Gastroesophageal sphincter (tissue), 4 donors: Measurements from ENCODE around the gene FREY1. TPM values are rescaled to one million over a fixed set of nuclear protein-coding genes. Genes with fewer than 3 reads are reported as not detected.

Experiments used
- ATAC-seq: fragments of 150-250 bp; one replicate; pipeline ENCODE4 v1.9.1; 2016; ENCODE audit warnings: mild to moderate bottlenecking, moderate library complexity
- H3K27ac ChIP-seq, 4 donors: fragments of 200-600 bp; sonication (generic) in 3 of 4; 1 replicate in 3 of 4; 2 replicates in 1 of 4; pipeline ENCODE4 v1.5.1; 2016 to 2019
- H3K27me3 ChIP-seq: fragments of 200-600 bp; sonication (generic); one replicate; pipeline ENCODE4 v1.5.1; 2019
- H3K36me3 ChIP-seq, 2 donors: fragments of 200-600 bp; sonication (generic); one replicate each; pipeline ENCODE4 v1.5.1; 2019; ENCODE audit warnings: control low read depth in 1 of 2
- H3K4me1 ChIP-seq, 3 donors: fragments of 200-600 bp; sonication (generic); 1 replicate in 2 of 3; 2 replicates in 1 of 3; pipeline ENCODE4 v1.5.1; 2016 to 2019; ENCODE audit warnings: control low read depth in 2 of 3
- H3K4me3 ChIP-seq, 2 donors: fragments of 200-600 bp; sonication (generic); one replicate each; pipeline ENCODE4 v1.5.1; 2019; ENCODE audit warnings: mild to moderate bottlenecking in 1 of 2, moderate library complexity in 1 of 2
- H3K9me3 ChIP-seq, 3 donors: fragments of 200-600 bp; sonication (generic); one replicate each; pipeline ENCODE4 v1.5.1; 2017 to 2019; ENCODE audit warnings: control low read depth in 2 of 3
- CTCF ChIP-seq, 4 experiments: fragments of 200-600 bp in 2 of 4; fragments of 450-650 bp in 2 of 4; sonication (generic) in 1 of 4; IDR thresholded peaks; one replicate each; pipeline ENCODE4 v1.5.1; 2017 to 2019; ENCODE audit warnings: antibody characterized with exemption in 4 of 4, mild to moderate bottlenecking in 2 of 4, moderate library complexity in 2 of 4
- EP300 ChIP-seq: sonication (generic); formaldehyde crosslinking; IDR thresholded peaks from one replicate; pipeline ENCODE4 v1.6.1; 2017; ENCODE audit warnings: antibody characterized with exemption, mild to moderate bottlenecking
- POLR2A ChIP-seq, 2 donors: fragments of 450-650 bp; IDR thresholded peaks; one replicate each; pipeline ENCODE4 v1.6.1; 2017; ENCODE audit warnings: antibody characterized with exemption in 2 of 2, mild to moderate bottlenecking in 2 of 2, moderate library complexity in 1 of 2
- POLR2AphosphoS5 ChIP-seq: sonication (generic); formaldehyde crosslinking; IDR thresholded peaks from one replicate; pipeline ENCODE4 v1.6.1; 2017; ENCODE audit warnings: antibody characterized with exemption
- WGBS, 2 donors: methylation state at CpG; one replicate each; pipeline ENCODE4 v1.1.5; 2018; ENCODE audit warnings: low coverage in 1 of 2; 5-methylcytosine and 5-hydroxymethylcytosine counted together
- total RNA-seq, 4 donors: library from RNA; depleted of rRNA; stranded (reverse); fragments of >200 nt; gene quantifications; one replicate each; pipeline ENCODE4 v1.1.0, GENCODE V29; 2016

Gene FREY1, protein sequence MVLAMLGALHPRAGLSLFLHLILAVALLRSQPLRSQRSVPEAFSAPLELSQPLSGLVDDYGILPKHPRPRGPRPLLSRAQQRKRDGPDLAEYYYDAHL
- 1 to 10 TPM in 1 of 4 donors, under 1 TPM in 1, not detected in 2; 0.54 to 2.3 TPM for total RNA-seq

GRCh38 chr11:45906965-45907611 lies at the start of gene FREY1:
Gene FREY1, minus strand, starts transcription at chr11:45907271. Its CDS starts 26 bp downstream, at chr11:45907245.
- no peak for ATAC-seq
- TF ChIP-seq POLR2A (IDR thresholded peaks at IDR 0.05) = no peak
- H3K27ac ChIP-seq = no peak within 1 kb of the TSS
- H3K4me1 ChIP-seq = peaks cover 0 to 9% (median 0%) of the 10 kb centered on the region in 3 donors
- H3K36me3 ChIP-seq = peaks cover 0 to 71% of the 10 kb centered on the region in 2 donors
- no peak within 1 kb of the TSS for H3K4me3 ChIP-seq
- H3K27me3 ChIP-seq = no peaks in the 10 kb centered on the region
- H3K9me3 ChIP-seq = no peaks in the 10 kb centered on the region
- 69 to 80% methylated on average over 2 to 9 of the region's 18 CpGs for WGBS, 2 donors

- H3K27me3 ChIP-seq = no peaks in the 10 kb centered on the region
- peak; percentile 34 for ATAC-seq
- H3K4me3 ChIP-seq = no peak overlapping the region
- H3K27ac ChIP-seq = no peak overlapping the region
- no peaks in the 10 kb centered on the region for H3K4me1 ChIP-seq
- WGBS, 2 donors = 71% methylated on average over 1 of the region's 1 CpG; no CpG with 5 or more reads in 1 of the 2 donors
- no peak for TF ChIP-seq CTCF (IDR thresholded peaks at IDR 0.05)
- TF ChIP-seq POLR2AphosphoS5 = no peak
- no peak for TF ChIP-seq POLR2A (IDR thresholded peaks at IDR 0.05)
- TF ChIP-seq EP300 = no peak
- H3K36me3 ChIP-seq = peaks cover 0 to 89% of the 10 kb centered on the region in 2 donors
- H3K9me3 ChIP-seq = no peaks in the 10 kb centered on the region
Observed at GRCh38 chr11:45949992-45950407, 42.9 kb upstream of the FREY1 start.

- no peak for ATAC-seq
- H3K4me3 ChIP-seq = no peak overlapping the region
- no CpG with 5 or more reads among the region's 3 CpGs for WGBS, 2 donors
- no peaks in the 10 kb centered on the region for H3K4me1 ChIP-seq
- TF ChIP-seq POLR2AphosphoS5 (no peak), POLR2A (IDR thresholded peaks at IDR 0.05) (no peak), EP300 (no peak), CTCF (IDR thresholded peaks at IDR 0.05) (no peak)
- no peaks in the 10 kb centered on the region for H3K27me3 ChIP-seq
- peaks cover 0 to 99% of the 10 kb centered on the region in 2 donors for H3K36me3 ChIP-seq
- no peaks in the 10 kb centered on the region for H3K9me3 ChIP-seq
- no peak overlapping the region for H3K27ac ChIP-seq
Observed at GRCh38 chr11:45948356-45948755, 41.3 kb upstream of the FREY1 start.

- no peaks in the 10 kb centered on the region for H3K27me3 ChIP-seq
- no peaks in the 10 kb centered on the region for H3K9me3 ChIP-seq
- no peak overlapping the region for H3K27ac ChIP-seq
- H3K36me3 ChIP-seq = peaks cover 0 to 100% of the 10 kb centered on the region in 2 donors
- H3K4me3 ChIP-seq = no peak overlapping the region
- ATAC-seq = no peak
- 75 to 83% methylated on average over 1 of the region's 1 CpG for WGBS, 2 donors
- H3K4me1 ChIP-seq = no peaks in the 10 kb centered on the region
- no peak for TF ChIP-seq POLR2AphosphoS5
- TF ChIP-seq CTCF (IDR thresholded peaks at IDR 0.05) = no peak
- no peak for TF ChIP-seq EP300
- no peak for TF ChIP-seq POLR2A (IDR thresholded peaks at IDR 0.05)
Observed at GRCh38 chr11:45947885-45948284, 40.8 kb upstream of the FREY1 start.

DNA sequence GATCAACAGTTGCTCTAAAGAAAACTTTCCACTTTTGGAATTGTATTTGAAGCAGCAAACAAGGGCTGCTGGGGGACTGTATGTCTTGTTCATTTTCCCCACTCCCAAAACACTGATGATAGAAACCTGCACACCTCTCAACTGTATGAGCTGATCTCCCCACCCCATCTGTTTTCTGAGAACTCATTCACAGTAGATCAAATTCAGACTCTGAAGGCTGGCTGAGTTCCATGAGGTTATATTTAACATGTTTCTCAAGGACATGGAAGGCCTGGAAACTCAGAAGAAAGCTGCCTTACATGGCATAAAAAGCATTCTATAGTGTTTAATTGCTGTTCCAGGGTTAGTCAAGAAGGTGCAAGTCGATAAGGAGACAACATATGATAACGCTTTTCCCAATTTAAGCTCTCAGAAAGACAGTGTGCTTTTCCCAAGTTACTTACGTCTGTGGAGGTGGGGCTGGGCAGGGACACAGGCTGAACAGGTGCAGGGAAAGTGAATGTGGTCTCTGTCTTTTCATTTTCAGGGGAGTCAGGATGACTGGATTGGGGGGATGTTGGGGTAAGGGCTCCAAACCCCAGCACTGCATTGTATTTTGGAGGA lies 38.4 kb upstream of the FREY1 start:
- Histone ChIP-seq H3K27me3 (no peaks in the 10 kb centered on the region), H3K4me1 (no peaks in the 10 kb centered on the region), H3K27ac (no peak overlapping the region), H3K4me3 (no peak overlapping the region), H3K9me3 (no peaks in the 10 kb centered on the region), H3K36me3 (peaks cover 0 to 99% of the 10 kb centered on the region in 2 donors)
- no peak for ATAC-seq
- no peak for TF ChIP-seq EP300
- TF ChIP-seq CTCF (IDR thresholded peaks at IDR 0.05) = no peak
- TF ChIP-seq POLR2A (IDR thresholded peaks at IDR 0.05) = no peak
- no peak for TF ChIP-seq POLR2AphosphoS5
- WGBS, 2 donors = 75% methylated on average over 3 of the region's 3 CpGs; no CpG with 5 or more reads in 1 of the 2 donors
